H9 (cell line): ENCODE results near the gene CCDC85B. TPM values are rescaled to one million over a fixed set of nuclear protein-coding genes. Genes with fewer than 3 reads are reported as not detected.
"Not testable (repeated sequence)": the region's sequence is repeated elsewhere in the genome, so short reads cannot be mapped to it uniquely, and the experiment has no call there.

Experiments
- DNase-seq: peaks from one replicate; pipeline ENCODE4 v3.0.0-alpha.2; 2017
- H2AFZ ChIP-seq: one replicate; pipeline ENCODE4 v1.6.1; 2013; ENCODE audit warnings: mild to moderate bottlenecking, low read length, control low read depth, moderate library complexity
- H2AK5ac ChIP-seq: 2 replicates; pipeline ENCODE4 v1.6.1; 2013; ENCODE audit warnings: low read length, control low read depth, mixed read lengths; ENCODE audit not compliant: insufficient read length
- H2BK120ac ChIP-seq: one replicate; pipeline ENCODE4 v1.6.1; 2013; ENCODE audit warnings: low read depth, mild to moderate bottlenecking, low read length, control low read depth, inconsistent platforms; ENCODE audit not compliant: poor library complexity, severe bottlenecking
- H2BK12ac ChIP-seq: 2 replicates; pipeline ENCODE4 v1.6.1; 2013; ENCODE audit warnings: low read length, control low read depth, mixed read lengths, low read depth; ENCODE audit not compliant: insufficient read length
- H2BK15ac ChIP-seq: 2 replicates; pipeline ENCODE4 v1.6.1; 2013; ENCODE audit warnings: low read depth, low read length, control low read depth
- H2BK20ac ChIP-seq: one replicate; pipeline ENCODE4 v1.6.1; 2013; ENCODE audit warnings: low read depth, mild to moderate bottlenecking, low read length, control low read depth, inconsistent platforms; ENCODE audit not compliant: poor library complexity, severe bottlenecking
- H2BK5ac ChIP-seq: 2 replicates; pipeline ENCODE4 v1.6.1; 2013; ENCODE audit warnings: low read length, control low read depth, mixed read lengths; ENCODE audit not compliant: insufficient read length
- H3K14ac ChIP-seq: 2 replicates; pipeline ENCODE4 v1.6.1; 2013; ENCODE audit warnings: low read length, control low read depth; ENCODE audit not compliant: insufficient read depth
- H3K18ac ChIP-seq: 2 replicates; pipeline ENCODE4 v1.6.1; 2013; ENCODE audit warnings: low read depth, mild to moderate bottlenecking, mixed read lengths, low read length, control low read depth; ENCODE audit not compliant: insufficient read length
- H3K23ac ChIP-seq: 2 replicates; pipeline ENCODE4 v1.6.1; 2013; ENCODE audit warnings: low read length, control low read depth, mixed read lengths, low read depth; ENCODE audit not compliant: insufficient read length
- H3K23me2 ChIP-seq: 2 replicates; pipeline ENCODE4 v1.6.1; 2013; ENCODE audit warnings: low read depth, mild to moderate bottlenecking, mixed read lengths, low read length, control low read depth; ENCODE audit not compliant: insufficient read length, poor library complexity, severe bottlenecking
- H3K27ac ChIP-seq: 2 replicates; pipeline ENCODE4 v1.5.1; 2013; ENCODE audit warnings: low read length, control low read depth, mixed read lengths, low read depth; ENCODE audit not compliant: insufficient read length
- H3K27me3 ChIP-seq: 2 replicates; pipeline ENCODE4 v1.6.1; 2013; ENCODE audit warnings: low read length, control low read depth, inconsistent platforms; ENCODE audit not compliant: insufficient read depth
- H3K4ac ChIP-seq: 2 replicates; pipeline ENCODE4 v1.6.1; 2013; ENCODE audit warnings: low read depth, mild to moderate bottlenecking, control low read depth, inconsistent platforms, low read length, moderate library complexity
- H3K4me1 ChIP-seq: 2 replicates; pipeline ENCODE4 v1.6.1; 2013; ENCODE audit warnings: low read length, control low read depth, inconsistent platforms; ENCODE audit not compliant: insufficient read depth
- H3K4me2 ChIP-seq: 2 replicates; pipeline ENCODE4 v1.6.1; 2013; ENCODE audit warnings: low read length, control low read depth, mixed read lengths; ENCODE audit not compliant: insufficient read length, insufficient read depth
- H3K56ac ChIP-seq: 2 replicates; pipeline ENCODE4 v1.6.1; 2013; ENCODE audit warnings: low read depth, mild to moderate bottlenecking, mixed read lengths, low read length, control low read depth; ENCODE audit not compliant: insufficient read length
- H3K79me1 ChIP-seq: 2 replicates; pipeline ENCODE4 v1.6.1; 2013; ENCODE audit warnings: low read depth, mild to moderate bottlenecking, moderate library complexity, low read length, control low read depth, inconsistent platforms; ENCODE audit not compliant: insufficient read depth, poor library complexity, severe bottlenecking
- H3K79me2 ChIP-seq: 2 replicates; pipeline ENCODE4 v1.6.1; 2013; ENCODE audit warnings: low read length, control low read depth, inconsistent platforms; ENCODE audit not compliant: insufficient read depth
- H3K9ac ChIP-seq: 2 replicates; pipeline ENCODE4 v1.6.1; 2013; ENCODE audit warnings: low read length, control low read depth, mixed read lengths; ENCODE audit not compliant: insufficient read length; ENCODE audit errors: extremely low read depth
- H3K9me3 ChIP-seq: one replicate; pipeline ENCODE4 v1.6.1; 2013; ENCODE audit warnings: low read depth, low read length, inconsistent platforms; ENCODE audit not compliant: control insufficient read depth
- H3T11ph ChIP-seq: one replicate; pipeline ENCODE4 v1.6.1; 2013; ENCODE audit warnings: mild to moderate bottlenecking, low read length, control low read depth, inconsistent platforms
- H4K20me1 ChIP-seq: one replicate; pipeline ENCODE4 v1.6.1; 2013; ENCODE audit not compliant: control insufficient read depth, insufficient read length, insufficient read depth
- H4K5ac ChIP-seq: 2 replicates; pipeline ENCODE4 v1.6.1; 2013; ENCODE audit warnings: low read depth, mild to moderate bottlenecking, mixed read lengths, low read length, control low read depth; ENCODE audit not compliant: insufficient read length
- H4K8ac ChIP-seq: replicated peaks from 2 replicates; pipeline ENCODE4 v1.6.1; 2013; ENCODE audit warnings: low read length, control low read depth, mixed read lengths, low read depth; ENCODE audit not compliant: insufficient read length
- H4K91ac ChIP-seq: 2 replicates; pipeline ENCODE4 v1.6.1; 2013; ENCODE audit warnings: low read depth, mild to moderate bottlenecking, moderate library complexity, mixed read lengths, low read length, control low read depth; ENCODE audit not compliant: insufficient read length
- H3K27ac Mint-ChIP-seq, 3 experiments: 2 replicates in 2 of 3; 3 replicates in 1 of 3; pipeline ENCODE4 v1.8.0; 2020 to 2021; ENCODE audit warnings: mixed read lengths in 3 of 3, mild to moderate bottlenecking in 1 of 3, moderate library complexity in 1 of 3
- H3K27me3 Mint-ChIP-seq: 2 replicates; pipeline ENCODE4 v1.8.0; 2021; ENCODE audit warnings: low read depth, mild to moderate bottlenecking, moderate library complexity, mixed read lengths
- H3K36me3 Mint-ChIP-seq, 3 experiments: 2 replicates in 2 of 3; 3 replicates in 1 of 3; pipeline ENCODE4 v1.8.0; 2020 to 2021; ENCODE audit warnings: low read depth in 3 of 3, mixed read lengths in 3 of 3; ENCODE audit not compliant: insufficient read depth in 1 of 3
- H3K4me1 Mint-ChIP-seq, 2 experiments: 2 replicates each; pipeline ENCODE4 v1.8.0; 2020; ENCODE audit warnings: mixed read lengths in 2 of 2
- H3K4me3 Mint-ChIP-seq, 2 experiments: 2 replicates in 1 of 2; 3 replicates in 1 of 2; pipeline ENCODE4 v1.8.0; 2020 to 2021; ENCODE audit warnings: mild to moderate bottlenecking in 2 of 2, mixed read lengths in 2 of 2, moderate library complexity in 1 of 2
- H3K9me3 Mint-ChIP-seq, 2 experiments: 2 replicates in 1 of 2; 3 replicates in 1 of 2; pipeline ENCODE4 v1.8.0; 2020; ENCODE audit warnings: mild to moderate bottlenecking in 2 of 2, mixed read lengths in 2 of 2, moderate library complexity in 1 of 2
- WGBS: extraction: QIAGEN DNeasy Blood & Tissue Kit; methylation state at CpG from one replicate; pipeline ENCODE4 v1.1.7; 2013; ENCODE audit warnings: missing lambda C conversion rate, low lambda C conversion rate, mixed read lengths; ENCODE audit not compliant: insufficient read length; ENCODE audit errors: extremely low coverage; 5-methylcytosine and 5-hydroxymethylcytosine counted together
- total RNA-seq: library from RNA; stranded (reverse); gene quantifications from 2 replicates; pipeline ENCODE4 v1.2.1, GENCODE V29; 2021
- TF ChIP-seq, protein P1 (sequence below): fragments of 200-600 bp; sonication (generic); conservative IDR thresholded peaks from 3 replicates; pipeline ENCODE4 v1.8.0; 2021; ENCODE audit warnings: antibody characterized with exemption, mild to moderate bottlenecking

Gene CCDC85B
- total RNA-seq, 1 experiment from 2014 or later = 23.3 TPM

DNA sequence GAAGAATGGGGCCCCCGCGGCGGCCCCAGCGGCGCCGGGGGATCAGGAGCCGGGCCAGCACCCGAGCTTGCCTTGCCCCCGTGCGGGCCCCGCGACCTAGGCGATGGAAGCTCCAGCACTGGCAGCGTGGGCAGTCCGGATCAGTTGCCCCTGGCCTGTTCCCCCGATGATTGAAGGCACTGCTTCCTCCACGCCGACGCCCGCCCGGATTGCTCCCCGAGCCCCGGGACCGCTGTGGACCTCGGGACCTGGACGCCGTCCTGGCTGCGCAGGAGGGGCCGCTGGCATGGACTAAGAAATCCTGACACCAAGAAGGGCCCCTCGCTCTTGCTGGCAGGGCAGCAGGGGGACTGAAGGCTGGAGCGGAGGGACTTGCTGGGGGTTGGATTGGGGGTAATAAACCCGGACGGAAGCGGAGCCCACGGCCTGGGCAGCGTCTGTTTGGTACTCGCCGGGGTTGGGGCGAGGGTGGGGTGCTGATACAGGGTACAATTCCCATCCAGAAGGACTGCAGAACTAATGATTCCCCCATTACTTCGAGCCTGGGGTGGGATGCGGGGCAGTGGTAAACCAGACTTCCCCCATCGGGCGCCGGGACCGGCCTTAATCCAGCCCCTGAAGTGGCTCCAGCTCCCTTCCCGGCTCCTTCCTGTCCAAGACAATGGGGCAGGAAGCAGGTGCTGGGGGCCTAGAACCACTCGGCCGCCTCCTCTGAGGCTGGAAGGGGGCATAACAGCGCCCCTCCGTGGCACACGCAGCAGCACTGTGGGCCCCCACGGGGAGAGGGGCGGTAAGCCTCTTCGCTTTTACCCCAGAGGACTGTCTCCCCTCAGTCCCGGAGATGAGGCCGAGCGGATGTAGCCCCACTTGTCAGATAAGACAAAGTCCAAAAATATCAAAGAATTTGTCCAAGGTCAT lies 1.0 kb downstream of the CCDC85B start:
- Mint-ChIP-seq H3K36me3 (peaks cover 6 to 39% (median 10%) of the 10 kb centered on the region in 3 experiments), H3K27me3 (peaks cover 21% of the 10 kb centered on the region), H3K9me3 (peaks cover 2 to 4% of the 10 kb centered on the region in 2 experiments; a peak in 2 of 5 replicates), H3K4me1 (peaks cover 39 to 55% of the 10 kb centered on the region in 2 experiments), H3K27ac (no peak overlapping the region; a peak in 1 of 7 replicates), H3K4me3 (peak overlapping the region; percentile 75 to 88)
- Histone ChIP-seq H3K9ac (peak overlapping the region; percentile 60), H3K9me3 (no peaks in the 10 kb centered on the region), H2BK12ac (no peak overlapping the region), H2BK15ac (no peak overlapping the region), H3K14ac (peak overlapping the region; percentile 85; the same call in 1 of the 2 replicates), H4K20me1 (no peaks in the 10 kb centered on the region), H3K79me2 (no peaks in the 10 kb centered on the region; the same call in 1 of the 2 replicates), H2AFZ (no peak overlapping the region), H2BK5ac (no peak overlapping the region), H3K79me1 (no peaks in the 10 kb centered on the region), H3K4ac (no peak overlapping the region), H2BK20ac (no peak overlapping the region), H3K18ac (peak overlapping the region; percentile 44), H3K23ac (no peak overlapping the region), H2BK120ac (no peak overlapping the region), H3K23me2 (peaks cover 23% of the 10 kb centered on the region), H4K5ac (no peak overlapping the region), H3K27me3 (peaks cover 6% of the 10 kb centered on the region; the same call in 1 of the 2 replicates), H3K4me2 (peak overlapping the region; percentile 70), H3K4me1 (peaks cover 9% of the 10 kb centered on the region; the same call in 1 of the 2 replicates), H4K91ac (no peak overlapping the region), H3T11ph (no peak overlapping the region), H3K56ac (no peak overlapping the region), H2AK5ac (no peak overlapping the region), H4K8ac (no peak overlapping the region), H3K27ac (no peak overlapping the region)
- peak; percentile 78 for DNase-seq
- TF ChIP-seq, protein P1, sequence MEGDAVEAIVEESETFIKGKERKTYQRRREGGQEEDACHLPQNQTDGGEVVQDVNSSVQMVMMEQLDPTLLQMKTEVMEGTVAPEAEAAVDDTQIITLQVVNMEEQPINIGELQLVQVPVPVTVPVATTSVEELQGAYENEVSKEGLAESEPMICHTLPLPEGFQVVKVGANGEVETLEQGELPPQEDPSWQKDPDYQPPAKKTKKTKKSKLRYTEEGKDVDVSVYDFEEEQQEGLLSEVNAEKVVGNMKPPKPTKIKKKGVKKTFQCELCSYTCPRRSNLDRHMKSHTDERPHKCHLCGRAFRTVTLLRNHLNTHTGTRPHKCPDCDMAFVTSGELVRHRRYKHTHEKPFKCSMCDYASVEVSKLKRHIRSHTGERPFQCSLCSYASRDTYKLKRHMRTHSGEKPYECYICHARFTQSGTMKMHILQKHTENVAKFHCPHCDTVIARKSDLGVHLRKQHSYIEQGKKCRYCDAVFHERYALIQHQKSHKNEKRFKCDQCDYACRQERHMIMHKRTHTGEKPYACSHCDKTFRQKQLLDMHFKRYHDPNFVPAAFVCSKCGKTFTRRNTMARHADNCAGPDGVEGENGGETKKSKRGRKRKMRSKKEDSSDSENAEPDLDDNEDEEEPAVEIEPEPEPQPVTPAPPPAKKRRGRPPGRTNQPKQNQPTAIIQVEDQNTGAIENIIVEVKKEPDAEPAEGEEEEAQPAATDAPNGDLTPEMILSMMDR = peak; percentile 52
- no CpG with 5 or more reads among the region's 57 CpGs for WGBS

DNA sequence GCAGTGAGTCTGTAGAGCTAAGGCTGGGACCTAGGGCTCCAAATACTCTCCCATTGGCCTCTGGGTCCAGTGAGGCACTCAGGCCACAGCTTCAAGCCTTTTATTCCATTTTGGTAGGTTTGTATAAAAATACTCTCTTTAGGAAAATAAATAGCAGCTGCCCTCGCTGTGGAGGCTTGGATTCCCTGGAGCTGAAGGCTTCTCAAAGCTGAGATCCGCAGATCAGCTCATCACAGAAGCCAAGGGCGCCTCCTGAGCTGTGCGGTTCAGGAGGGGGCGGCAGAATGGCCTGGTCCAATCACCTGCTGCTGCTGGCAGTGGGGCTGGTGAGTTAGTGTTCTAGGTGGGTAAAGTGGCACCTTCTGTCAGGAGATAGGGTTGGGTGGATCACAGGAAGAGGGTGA lies 1.7 kb downstream of the CCDC85B start:
- H3K79me1 ChIP-seq, H4K20me1 ChIP-seq, H2BK5ac ChIP-seq, H3K9me3 Mint-ChIP-seq, H3K18ac ChIP-seq, H4K8ac ChIP-seq, H3K79me2 ChIP-seq, H3K14ac ChIP-seq, H3K27me3 ChIP-seq, H2BK20ac ChIP-seq, H3K4me1 ChIP-seq, H2BK12ac ChIP-seq, H2BK120ac ChIP-seq, H3K27ac ChIP-seq, H3K9me3 ChIP-seq, H2AK5ac ChIP-seq, H3K56ac ChIP-seq, H3T11ph ChIP-seq, H3K23ac ChIP-seq, H3K9ac ChIP-seq, H4K91ac ChIP-seq, H4K5ac ChIP-seq, DNase-seq, H3K4ac ChIP-seq, H2BK15ac ChIP-seq, H2AFZ ChIP-seq: not testable (repeated sequence)
- WGBS = no CpG with 5 or more reads among the region's 5 CpGs
- H3K23me2 ChIP-seq = peaks cover 23% of the 10 kb centered on the region
- Mint-ChIP-seq H3K36me3 (peaks cover 0 to 36% (median 4%) of the 10 kb centered on the region in 3 experiments; a peak in 5 of 7 replicates), H3K27me3 (peaks cover 21% of the 10 kb centered on the region), H3K4me3 (peak overlapping the region; percentile 75 to 88), H3K4me1 (peaks cover 39 to 48% of the 10 kb centered on the region in 2 experiments), H3K27ac (peak overlapping the region in 2 of 3 experiments; percentile 44 to 68; a peak in 3 of 7 replicates)
- peak overlapping the region; percentile 70 for H3K4me2 ChIP-seq
